WTC11 (cell line): ENCODE results near the gene EME1. TPM values are rescaled to one million over a fixed set of nuclear protein-coding genes. Genes with fewer than 3 reads are reported as not detected.

Experiments used
- ATAC-seq: fragments of 200-7000 bp; cut with Tn5 transposase; 2 replicates; pipeline ENCODE4 v1.10.0; 2021; ENCODE audit warnings: mild to moderate bottlenecking, moderate library complexity
- CTCF ChIA-PET: fragments of 300-600 bp; sonication (Branson Sonifier 250); formaldehyde crosslinking; loops from one replicate; lab custom pipeline; 2021; ENCODE audit warnings: antibody characterized with exemption; lab: Charles Lee
- POLR2A ChIA-PET: fragments of 350-600 bp; sonication (Branson Sonifier 250); formaldehyde crosslinking; loops from one replicate; lab custom pipeline; 2021; ENCODE audit warnings: antibody characterized with exemption; lab: Charles Lee
- DNase-seq: peaks from one replicate; pipeline ENCODE4 v3.0.0; 2021; ENCODE audit warnings: low spot score
- H3K27ac Mint-ChIP-seq: 2 replicates; pipeline ENCODE4 v1.8.0; 2021; ENCODE audit warnings: mixed read lengths
- H3K27me3 Mint-ChIP-seq: 2 replicates; pipeline ENCODE4 v1.8.0; 2021; ENCODE audit warnings: low read depth, mild to moderate bottlenecking, moderate library complexity, mixed read lengths
- H3K36me3 Mint-ChIP-seq: 2 replicates; pipeline ENCODE4 v1.8.0; 2021; ENCODE audit warnings: mixed read lengths
- H3K4me1 Mint-ChIP-seq: 2 replicates; pipeline ENCODE4 v1.8.0; 2022; ENCODE audit warnings: mixed read lengths
- H3K4me3 Mint-ChIP-seq: 2 replicates; pipeline ENCODE4 v1.8.0; 2021; ENCODE audit warnings: mild to moderate bottlenecking, moderate library complexity, mixed read lengths
- H3K9me3 Mint-ChIP-seq: 2 replicates; pipeline ENCODE4 v1.8.0; 2021; ENCODE audit warnings: mixed read lengths
- ATF1 ChIP-seq: sonication (generic); formaldehyde crosslinking; IDR thresholded peaks from 2 replicates; pipeline ENCODE4 v1.8.1; 2023; ENCODE audit warnings: mild to moderate bottlenecking, moderate library complexity, missing genetic modification reagents
- E2F5 ChIP-seq: sonication (generic); formaldehyde crosslinking; IDR thresholded peaks from 2 replicates; pipeline ENCODE4 v1.8.1; 2022; ENCODE audit warnings: mild to moderate bottlenecking, moderate library complexity, missing genetic modification reagents
- JUN ChIP-seq: sonication (generic); formaldehyde crosslinking; IDR thresholded peaks from 2 replicates; pipeline ENCODE4 v1.8.0; 2023; ENCODE audit warnings: mild to moderate bottlenecking, missing genetic modification reagents
- KAT7 ChIP-seq: sonication (generic); formaldehyde crosslinking; IDR thresholded peaks from 2 replicates; pipeline ENCODE4 v1.8.1; 2023; ENCODE audit warnings: missing genetic modification reagents, mild to moderate bottlenecking, borderline replicate concordance
- MYBL2 ChIP-seq: sonication (generic); formaldehyde crosslinking; IDR thresholded peaks from 2 replicates; pipeline ENCODE4 v1.8.1; 2023; ENCODE audit warnings: mild to moderate bottlenecking, moderate library complexity, missing genetic modification reagents
- NR2C2 ChIP-seq: sonication (generic); formaldehyde crosslinking; IDR thresholded peaks from 2 replicates; pipeline ENCODE4 v1.8.0; 2022; ENCODE audit warnings: mild to moderate bottlenecking, missing genetic modification reagents
- TEAD1 ChIP-seq: sonication (generic); formaldehyde crosslinking; IDR thresholded peaks from 2 replicates; pipeline ENCODE4 v1.8.0; 2022; ENCODE audit warnings: mild to moderate bottlenecking, missing genetic modification reagents
- TEAD4 ChIP-seq: sonication (generic); formaldehyde crosslinking; IDR thresholded peaks from 2 replicates; pipeline ENCODE4 v1.8.0; 2022; ENCODE audit warnings: mild to moderate bottlenecking, missing genetic modification reagents
- USF1 ChIP-seq: sonication (generic); formaldehyde crosslinking; IDR thresholded peaks from 2 replicates; pipeline ENCODE4 v1.8.0; 2022; ENCODE audit warnings: mild to moderate bottlenecking, missing genetic modification reagents
- ZBTB43 ChIP-seq: sonication (generic); formaldehyde crosslinking; IDR thresholded peaks from 2 replicates; pipeline ENCODE4 v1.8.1; 2023; ENCODE audit warnings: mild to moderate bottlenecking, missing genetic modification reagents
- ZNF281 ChIP-seq: sonication (generic); formaldehyde crosslinking; IDR thresholded peaks from 2 replicates; pipeline ENCODE4 v1.8.0; 2023; ENCODE audit warnings: mild to moderate bottlenecking, missing genetic modification reagents
- total RNA-seq: library from RNA; stranded (reverse); gene quantifications from 3 replicates; pipeline ENCODE4 v1.2.3, GENCODE V29; 2021

The EME1 gene
- total RNA-seq, 1 experiment from 2014 or later = 24.9 TPM

GRCh38 chr17:50346313-50347116, 26.5 kb upstream of the EME1 start (continued):
- TF ChIP-seq ZBTB43 (CRISPR knock-in tag) (0 out of 2 replicates have a peak, but pooled peaks have one; percentile 61), MYBL2 (CRISPR knock-in tag) (no peak), E2F5 (CRISPR knock-in tag) (peak; percentile 28; the same call in 1 of the 2 replicates)

GRCh38 chr17:50347117-50347893, 25.7 kb upstream of the EME1 start:
- no peaks in the 10 kb centered on the region for H3K36me3 Mint-ChIP-seq
- H3K4me3 Mint-ChIP-seq = peak overlapping the region; percentile 93
- peaks cover 11% of the 10 kb centered on the region for H3K27me3 Mint-ChIP-seq
- POLR2A ChIA-PET = interaction anchor here (1.6 kb wide), 1 partner anchor 15 kb away, joined by 7 read pairs; no protein-coding TSS in a partner anchor
- ATAC-seq (peak; percentile 10), DNase-seq (peak; percentile 56)
- H3K27ac Mint-ChIP-seq = no peak overlapping the region
- CTCF ChIA-PET = interaction anchor here (0.6 to 5.0 kb wide), 9 partner anchors 13 to 178 kb away, joined by 3 to 31 read pairs (median 11); partner anchors contain the start of genes COL1A1, LRRC59 and TMEM92
- peak; percentile 33; the same call in 1 of the 2 replicates for TF ChIP-seq TEAD1 (CRISPR knock-in tag)
- TF ChIP-seq KAT7 (CRISPR knock-in tag) = no peak
- no peak for TF ChIP-seq TEAD4 (CRISPR knock-in tag)
- 0 out of 2 replicates have a peak, but pooled peaks have one; percentile 18 for TF ChIP-seq ZNF281 (CRISPR knock-in tag)
- 0 out of 2 replicates have a peak, but pooled peaks have one; percentile 21 for TF ChIP-seq USF1 (CRISPR knock-in tag)
- no peak for TF ChIP-seq ATF1 (CRISPR knock-in tag)
- no peaks in the 10 kb centered on the region for H3K9me3 Mint-ChIP-seq
- peaks cover 32% of the 10 kb centered on the region for H3K4me1 Mint-ChIP-seq

GRCh38 chr17:50347894-50348291, 25.1 kb upstream of the EME1 start:
- H3K27me3 Mint-ChIP-seq = peaks cover 11% of the 10 kb centered on the region
- peak overlapping the region; percentile 93 for H3K4me3 Mint-ChIP-seq
- DNase-seq (no peak), ATAC-seq (no peak)
- peaks cover 32% of the 10 kb centered on the region for H3K4me1 Mint-ChIP-seq
- H3K27ac Mint-ChIP-seq = no peak overlapping the region
- CTCF ChIA-PET = interaction anchor here (1.2 to 5.0 kb wide), 5 partner anchors 14 to 147 kb away, joined by 8 to 31 read pairs (median 17); partner anchors contain the start of genes COL1A1 and LRRC59
- POLR2A ChIA-PET = interaction anchor here (1.0 to 1.6 kb wide), 2 partner anchors 14 to 21 kb away, joined by 3 to 7 read pairs; no protein-coding TSS in a partner anchor
- no peaks in the 10 kb centered on the region for H3K9me3 Mint-ChIP-seq
- no peaks in the 10 kb centered on the region for H3K36me3 Mint-ChIP-seq
- TF ChIP-seq JUN (CRISPR knock-in tag) (no peak), NR2C2 (CRISPR knock-in tag) (no peak), TEAD1 (CRISPR knock-in tag) (no peak), TEAD4 (CRISPR knock-in tag) (no peak)
